Stimulated activated memory B cell treated with anti-CD40 and anti-IgM and Interleukin-4, amounts not matched to agents 10 μg/mL and 1 μg/mL and 100 μg/mL, for 72 hours (primary cell): Measurements from ENCODE around the gene FLNB.

ENCODE experiments used
- ATAC-seq: fragments of 150-1000 bp; cut with Tn5 transposase; 2 replicates; pipeline ENCODE4 v1.10.0; 2021
- H3K27ac Mint-ChIP-seq: one replicate; pipeline ENCODE4 v1.8.0; 2022; ENCODE audit warnings: mild to moderate bottlenecking, mixed read lengths
- H3K27me3 Mint-ChIP-seq: one replicate; pipeline ENCODE4 v1.8.0; 2022; ENCODE audit warnings: mixed read lengths
- H3K36me3 Mint-ChIP-seq: one replicate; pipeline ENCODE4 v1.8.0; 2022; ENCODE audit warnings: mixed read lengths
- H3K4me1 Mint-ChIP-seq: one replicate; pipeline ENCODE4 v1.8.0; 2022; ENCODE audit warnings: mixed read lengths
- H3K4me3 Mint-ChIP-seq: one replicate; pipeline ENCODE4 v1.8.0; 2022; ENCODE audit warnings: mild to moderate bottlenecking, moderate library complexity, mixed read lengths
- H3K9me3 Mint-ChIP-seq: one replicate; pipeline ENCODE4 v1.8.0; 2022; ENCODE audit warnings: mixed read lengths

FLNB gene

DNA sequence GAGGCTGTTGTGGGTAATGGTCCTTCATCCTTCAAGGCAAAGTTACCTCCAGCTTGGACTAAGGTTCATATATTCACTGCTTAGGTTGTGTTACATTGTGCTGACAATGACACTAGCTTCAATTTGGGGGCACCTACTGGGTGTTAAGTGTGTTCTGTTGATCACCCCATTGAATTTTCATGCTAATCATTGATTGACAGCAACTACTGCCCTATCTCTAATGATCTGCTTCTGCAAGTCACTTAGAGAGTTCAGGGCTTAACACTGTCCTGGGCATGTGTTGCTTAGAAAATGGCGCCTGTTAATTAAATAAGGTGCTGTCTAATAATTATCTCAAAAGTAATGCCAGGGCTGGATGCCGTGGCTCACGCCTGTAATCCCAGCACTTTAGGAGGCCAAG lies 3.4 kb downstream of the FLNB start:
- no peaks in the 10 kb centered on the region for H3K36me3 Mint-ChIP-seq

DNA sequence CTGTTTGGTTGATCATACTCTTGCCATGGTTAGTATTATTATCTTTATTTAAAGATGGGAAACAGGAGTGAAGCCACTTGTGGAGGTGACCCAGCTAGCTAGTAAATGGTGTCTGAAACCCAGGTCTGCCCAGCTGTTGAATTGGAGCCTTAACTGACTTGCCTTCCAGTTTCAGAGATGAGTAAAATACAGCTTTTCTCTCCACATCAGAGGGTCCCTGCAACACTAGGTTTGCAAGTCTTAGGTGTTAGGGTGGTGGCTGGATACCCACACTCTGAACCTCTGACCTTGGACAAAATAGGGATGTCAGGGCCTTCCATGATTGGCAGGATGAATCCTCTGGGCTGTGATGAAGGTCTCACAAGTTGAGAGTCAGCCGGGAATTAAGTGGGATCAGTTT lies 4.1 kb downstream of the FLNB start:
- Mint-ChIP-seq H3K36me3 (no peaks in the 10 kb centered on the region), H3K9me3 (no peaks in the 10 kb centered on the region), H3K4me3 (no peak overlapping the region), H3K4me1 (peaks cover 43% of the 10 kb centered on the region), H3K27me3 (no peaks in the 10 kb centered on the region), H3K27ac (no peak overlapping the region)
- ATAC-seq: no peak

More for the DNA sequence above, 3.4 kb downstream of the FLNB start:
- H3K27ac Mint-ChIP-seq: peak overlapping the region; percentile 35
- no peak overlapping the region for H3K4me3 Mint-ChIP-seq
- H3K4me1 Mint-ChIP-seq: peaks cover 43% of the 10 kb centered on the region
- no peaks in the 10 kb centered on the region for H3K27me3 Mint-ChIP-seq
- no peak for ATAC-seq
- H3K9me3 Mint-ChIP-seq: no peaks in the 10 kb centered on the region

DNA sequence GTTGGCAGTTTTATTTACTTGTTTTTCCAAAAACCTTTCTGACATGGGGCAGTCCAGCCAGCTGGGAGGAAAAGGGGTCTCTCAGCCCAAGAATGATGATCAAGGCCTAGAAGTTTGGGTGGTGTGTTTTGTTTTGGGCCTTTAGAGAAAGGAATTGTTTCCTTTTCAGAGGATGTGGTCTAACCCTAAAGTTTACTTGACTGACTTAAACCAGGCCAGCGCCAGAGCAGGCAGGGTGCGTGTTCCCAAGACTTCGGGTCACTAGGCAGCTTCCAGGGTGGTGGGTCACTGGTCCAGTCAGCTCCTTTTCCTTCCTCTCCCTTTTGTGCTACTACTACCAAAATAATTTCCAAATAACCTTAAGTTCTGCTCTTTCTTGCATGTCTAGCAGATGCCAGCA lies 4.9 kb downstream of the FLNB start:
- H3K36me3 Mint-ChIP-seq: no peaks in the 10 kb centered on the region
- H3K27ac Mint-ChIP-seq: peak overlapping the region; percentile 15
- no peak for ATAC-seq
- no peaks in the 10 kb centered on the region for H3K27me3 Mint-ChIP-seq
- H3K4me3 Mint-ChIP-seq: no peak overlapping the region
- peaks cover 47% of the 10 kb centered on the region for H3K4me1 Mint-ChIP-seq
- H3K9me3 Mint-ChIP-seq: no peaks in the 10 kb centered on the region

DNA sequence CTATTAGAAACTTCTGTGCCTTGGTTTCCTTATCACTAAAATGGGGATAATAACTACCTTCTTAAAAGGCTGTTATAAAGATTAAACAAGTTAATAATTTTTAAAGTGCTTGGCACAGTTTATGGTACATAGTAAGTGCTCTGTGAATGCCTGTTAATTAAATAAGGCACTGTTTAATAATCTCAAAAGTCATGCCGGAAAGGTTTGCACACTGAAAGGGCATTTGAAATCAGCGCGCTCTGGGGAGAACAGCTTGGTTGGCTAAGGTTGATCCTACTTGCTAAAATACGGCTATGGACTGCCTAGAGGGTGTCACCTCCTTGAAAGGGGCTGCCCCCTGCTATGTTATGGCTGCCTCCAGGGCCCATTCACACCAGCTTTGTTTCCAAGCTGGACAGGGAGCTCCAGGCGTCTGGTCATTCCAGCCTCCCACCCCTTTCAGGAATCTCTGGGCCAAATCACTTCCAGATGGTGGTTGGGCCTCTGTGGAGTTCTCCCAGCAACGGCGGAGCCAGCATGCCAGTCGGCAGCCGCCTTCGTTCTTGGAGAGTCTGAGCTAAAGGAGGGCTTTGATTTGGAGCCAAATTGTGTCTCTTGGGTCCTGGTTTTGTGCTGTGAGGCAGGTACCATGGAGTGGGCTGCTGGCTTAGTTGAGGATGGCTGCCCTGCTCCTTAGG lies 5.9 kb downstream of the FLNB start:
- H3K4me3 Mint-ChIP-seq: no peak overlapping the region
- no peaks in the 10 kb centered on the region for H3K27me3 Mint-ChIP-seq
- no peak overlapping the region for H3K27ac Mint-ChIP-seq
- H3K9me3 Mint-ChIP-seq: no peaks in the 10 kb centered on the region
- H3K4me1 Mint-ChIP-seq: peaks cover 45% of the 10 kb centered on the region
- ATAC-seq: no peak
- H3K36me3 Mint-ChIP-seq: no peaks in the 10 kb centered on the region

DNA sequence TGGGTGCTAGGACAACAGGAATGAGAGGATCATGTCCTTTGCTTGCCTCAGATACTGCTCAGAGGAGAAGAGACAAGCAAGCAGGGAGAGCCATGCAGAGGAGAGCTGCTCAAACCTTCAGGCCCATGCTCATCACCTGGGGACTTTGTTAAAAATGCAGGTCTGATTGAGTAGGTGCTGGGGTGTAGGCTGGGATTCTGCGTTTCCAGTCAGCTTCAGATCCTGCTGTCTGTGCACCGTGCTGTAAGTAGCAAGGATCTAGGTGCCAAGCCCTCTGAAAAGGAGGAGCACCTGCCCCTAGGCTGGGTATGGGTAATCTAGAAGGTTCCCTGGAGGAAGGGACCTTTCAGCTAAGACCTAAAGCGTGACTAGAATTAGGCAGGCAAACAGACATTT lies 7.3 kb downstream of the FLNB start:
- no peak overlapping the region for H3K4me3 Mint-ChIP-seq
- no peaks in the 10 kb centered on the region for H3K36me3 Mint-ChIP-seq
- no peak overlapping the region for H3K27ac Mint-ChIP-seq
- peaks cover 45% of the 10 kb centered on the region for H3K4me1 Mint-ChIP-seq
- no peaks in the 10 kb centered on the region for H3K9me3 Mint-ChIP-seq
- ATAC-seq: no peak
- H3K27me3 Mint-ChIP-seq: no peaks in the 10 kb centered on the region

DNA sequence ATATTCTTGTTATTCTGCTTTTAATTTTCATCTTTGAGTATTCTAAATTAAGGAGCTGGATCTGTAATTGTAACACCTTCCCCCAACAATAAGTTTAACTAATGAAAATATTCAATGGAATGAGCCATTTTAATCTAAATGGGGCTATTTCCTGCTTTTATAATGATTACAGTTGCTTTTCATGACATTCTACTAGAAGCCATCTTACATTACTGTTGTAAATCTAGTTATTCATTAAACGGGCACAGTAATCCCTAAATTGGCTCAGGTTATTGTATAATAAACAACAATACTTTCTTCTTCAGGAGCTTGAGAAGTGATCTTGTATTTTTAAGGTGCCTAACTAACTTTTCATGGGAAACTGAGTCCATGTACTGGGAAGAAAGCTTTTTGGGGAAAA lies 8.5 kb downstream of the FLNB start:
- H3K36me3 Mint-ChIP-seq: no peaks in the 10 kb centered on the region
- peaks cover 47% of the 10 kb centered on the region for H3K4me1 Mint-ChIP-seq
- H3K4me3 Mint-ChIP-seq: no peak overlapping the region
- no peaks in the 10 kb centered on the region for H3K9me3 Mint-ChIP-seq
- no peak overlapping the region for H3K27ac Mint-ChIP-seq
- no peaks in the 10 kb centered on the region for H3K27me3 Mint-ChIP-seq
- ATAC-seq: no peak

DNA sequence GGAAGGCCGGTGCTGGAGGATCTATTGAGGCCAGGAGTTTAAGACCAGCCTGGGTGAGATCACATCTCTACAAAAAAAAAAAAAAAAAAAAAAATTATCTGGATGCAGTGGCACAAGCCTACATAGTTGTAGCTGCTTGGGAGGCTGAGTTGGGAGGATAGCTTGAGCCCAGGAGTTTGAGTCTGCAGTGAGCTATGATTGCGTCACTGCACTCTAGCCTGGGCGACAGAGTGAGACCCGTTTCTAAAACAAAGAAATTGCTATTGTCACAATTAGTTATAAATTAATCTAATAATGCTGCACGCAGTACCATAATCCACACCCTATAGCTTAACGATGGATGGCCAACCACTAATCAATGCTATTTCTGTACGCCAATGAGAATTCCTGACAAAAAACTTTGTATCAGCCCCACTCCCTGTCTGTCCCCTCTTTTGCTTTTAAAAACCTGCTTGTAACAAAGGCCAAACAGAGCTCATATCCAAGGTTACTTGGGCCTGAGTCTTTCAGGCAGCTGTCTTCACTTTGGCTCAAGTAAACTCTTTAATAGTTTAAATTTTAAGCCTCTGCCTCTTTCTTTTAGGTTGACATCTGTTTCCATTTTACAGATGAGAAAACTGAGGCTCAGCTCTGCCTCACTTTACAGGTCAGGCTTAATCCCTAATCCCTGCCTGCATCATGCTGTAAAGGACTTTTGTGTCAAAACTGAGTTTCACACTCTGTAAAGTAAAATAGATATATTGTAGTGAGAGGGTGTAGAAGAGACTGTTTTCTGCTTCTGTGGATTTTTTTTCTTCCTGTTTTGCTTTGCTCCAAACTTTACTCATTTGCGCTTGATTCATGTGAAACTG lies 10.9 kb downstream of the FLNB start:
- Mint-ChIP-seq H3K4me1 (peaks cover 33% of the 10 kb centered on the region), H3K27me3 (no peaks in the 10 kb centered on the region), H3K27ac (peak overlapping the region; percentile 64), H3K36me3 (no peaks in the 10 kb centered on the region), H3K4me3 (no peak overlapping the region), H3K9me3 (no peaks in the 10 kb centered on the region)
- no peak for ATAC-seq

DNA sequence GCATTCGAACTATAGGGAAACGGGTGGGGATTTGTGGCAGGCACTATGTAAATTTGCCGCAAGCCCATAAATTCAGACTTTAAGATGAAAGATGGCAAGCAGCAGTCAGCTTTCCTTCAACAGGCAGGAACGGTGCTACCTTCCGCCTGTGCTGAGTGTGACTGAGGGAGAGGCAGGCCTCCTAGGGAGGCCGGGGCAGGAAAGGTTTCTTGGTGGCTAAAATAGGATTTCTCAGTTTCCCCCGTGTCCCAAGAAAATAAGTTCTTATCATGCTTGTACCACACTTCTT lies 12.5 kb downstream of the FLNB start:
- no peaks in the 10 kb centered on the region for H3K27me3 Mint-ChIP-seq
- H3K36me3 Mint-ChIP-seq: peaks cover 8% of the 10 kb centered on the region
- ATAC-seq: no peak
- H3K4me1 Mint-ChIP-seq: peaks cover 41% of the 10 kb centered on the region
- H3K4me3 Mint-ChIP-seq: no peak overlapping the region
- no peak overlapping the region for H3K27ac Mint-ChIP-seq
- no peaks in the 10 kb centered on the region for H3K9me3 Mint-ChIP-seq

DNA sequence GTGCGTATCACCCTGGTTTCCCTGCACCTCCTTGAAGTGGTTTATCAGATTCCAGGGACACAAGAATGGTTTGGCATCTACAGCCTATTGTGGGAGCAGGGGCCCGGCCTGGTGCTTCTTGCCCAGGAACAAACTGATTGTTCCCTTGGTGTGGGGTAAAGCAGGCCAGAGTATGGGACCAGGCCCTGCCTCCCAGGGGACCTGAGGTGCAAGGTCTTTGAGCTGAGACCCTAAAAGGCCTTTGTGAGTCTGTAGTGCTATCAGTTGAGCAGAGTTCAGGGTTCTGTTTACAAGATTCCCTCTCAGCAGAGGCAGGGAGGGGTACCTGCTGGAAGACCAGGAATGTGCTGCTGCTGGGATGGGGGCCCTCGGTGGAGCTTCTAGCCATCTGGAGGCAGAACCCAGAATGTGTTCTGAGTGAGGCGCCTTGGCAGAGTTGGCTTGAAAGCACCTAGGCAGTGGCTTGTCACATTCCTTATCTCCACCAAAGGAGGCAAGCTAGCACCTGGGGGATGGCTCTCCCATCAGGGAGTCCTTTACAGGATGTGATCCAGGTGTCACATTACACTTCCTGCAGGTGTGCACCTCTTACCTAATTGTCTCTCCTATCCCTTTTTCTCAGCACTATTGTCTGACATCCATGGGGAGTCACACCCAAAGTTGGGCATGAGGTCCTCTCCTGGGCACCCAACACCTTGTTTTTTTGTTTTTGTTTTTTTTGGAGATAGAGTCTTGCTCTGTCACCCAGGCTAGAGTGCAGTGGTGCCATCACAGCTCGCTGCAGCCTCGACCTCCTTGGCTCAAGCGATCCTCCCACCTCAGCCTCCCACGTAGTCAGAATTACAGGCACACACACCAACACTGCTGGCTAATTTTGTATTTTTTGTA lies 13.1 kb downstream of the FLNB start:
- Mint-ChIP-seq H3K9me3 (no peaks in the 10 kb centered on the region), H3K27ac (no peak overlapping the region), H3K36me3 (peaks cover 8% of the 10 kb centered on the region), H3K27me3 (no peaks in the 10 kb centered on the region), H3K4me1 (peaks cover 42% of the 10 kb centered on the region), H3K4me3 (no peak overlapping the region)
- ATAC-seq: no peak

DNA sequence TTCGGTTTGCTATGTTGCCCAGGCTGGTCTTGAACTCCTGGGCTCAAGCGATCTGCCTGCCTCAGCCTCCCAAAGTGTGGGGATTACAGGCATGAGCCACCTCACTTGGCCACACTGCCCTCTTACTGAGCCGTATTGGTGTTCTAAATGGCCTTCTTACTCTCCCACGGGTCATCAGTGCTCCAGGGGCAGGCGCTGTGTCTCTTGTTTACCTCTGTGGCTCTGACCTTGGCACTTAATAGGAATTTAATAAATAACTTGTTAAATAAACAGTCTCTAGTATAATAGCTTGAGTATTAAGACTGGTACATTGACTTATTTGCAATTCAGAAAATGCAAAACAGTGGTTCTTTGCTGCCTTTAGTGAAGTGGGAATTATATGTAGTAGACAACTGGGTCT lies 13.7 kb downstream of the FLNB start:
- Mint-ChIP-seq H3K27ac (no peak overlapping the region), H3K4me3 (no peak overlapping the region)

DNA sequence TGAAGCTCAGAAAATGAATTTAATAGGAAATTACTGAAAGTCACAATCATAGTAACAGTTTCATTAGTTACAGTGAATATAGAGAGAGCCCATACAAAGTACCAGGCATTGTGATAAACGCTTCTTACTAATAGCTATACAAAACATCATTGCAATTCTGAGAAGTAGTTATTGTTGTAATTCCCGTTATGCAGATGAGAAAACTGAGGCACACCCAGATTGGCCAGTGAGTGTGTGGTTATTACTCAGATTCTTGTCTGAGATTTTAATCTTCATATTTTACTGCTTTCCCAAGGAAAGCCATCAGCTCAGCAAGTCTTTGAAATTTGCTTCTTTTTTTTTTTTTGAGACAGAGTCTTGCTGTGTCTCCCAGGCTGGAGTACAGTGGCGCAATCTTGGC lies 14.3 kb downstream of the FLNB start:
- Mint-ChIP-seq H3K27me3 (no peaks in the 10 kb centered on the region), H3K36me3 (peaks cover 8% of the 10 kb centered on the region), H3K4me1 (peaks cover 44% of the 10 kb centered on the region), H3K4me3 (no peak overlapping the region), H3K9me3 (no peaks in the 10 kb centered on the region), H3K27ac (no peak overlapping the region)
- no peak for ATAC-seq

More for the DNA sequence above, 13.7 kb downstream of the FLNB start:
- ATAC-seq: no peak
- peaks cover 42% of the 10 kb centered on the region for H3K4me1 Mint-ChIP-seq
- no peaks in the 10 kb centered on the region for H3K9me3 Mint-ChIP-seq
- H3K27me3 Mint-ChIP-seq: no peaks in the 10 kb centered on the region
- H3K36me3 Mint-ChIP-seq: peaks cover 8% of the 10 kb centered on the region

DNA sequence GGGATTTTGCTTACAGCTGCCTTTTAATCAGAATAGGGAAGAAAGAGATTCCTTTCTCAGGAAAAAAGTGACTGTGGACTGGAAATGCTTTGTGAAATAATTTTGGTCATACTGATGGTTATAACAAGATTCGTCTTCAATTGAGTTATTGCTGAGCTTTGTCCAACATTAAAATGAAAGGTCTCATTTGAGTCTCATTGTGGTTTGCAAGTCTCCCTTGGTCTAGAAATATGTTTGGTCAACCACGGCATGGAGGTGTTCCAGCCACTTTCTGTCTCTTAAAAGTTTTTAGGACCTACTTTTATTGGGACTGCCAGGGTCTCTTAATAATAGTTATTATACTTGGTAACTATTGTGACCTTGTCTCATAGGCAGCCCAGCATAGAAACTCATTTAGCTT lies 15.3 kb downstream of the FLNB start:
- Mint-ChIP-seq H3K4me1 (peaks cover 46% of the 10 kb centered on the region), H3K4me3 (no peak overlapping the region), H3K27ac (no peak overlapping the region), H3K9me3 (no peaks in the 10 kb centered on the region), H3K27me3 (no peaks in the 10 kb centered on the region), H3K36me3 (peaks cover 8% of the 10 kb centered on the region)
- ATAC-seq: no peak

DNA sequence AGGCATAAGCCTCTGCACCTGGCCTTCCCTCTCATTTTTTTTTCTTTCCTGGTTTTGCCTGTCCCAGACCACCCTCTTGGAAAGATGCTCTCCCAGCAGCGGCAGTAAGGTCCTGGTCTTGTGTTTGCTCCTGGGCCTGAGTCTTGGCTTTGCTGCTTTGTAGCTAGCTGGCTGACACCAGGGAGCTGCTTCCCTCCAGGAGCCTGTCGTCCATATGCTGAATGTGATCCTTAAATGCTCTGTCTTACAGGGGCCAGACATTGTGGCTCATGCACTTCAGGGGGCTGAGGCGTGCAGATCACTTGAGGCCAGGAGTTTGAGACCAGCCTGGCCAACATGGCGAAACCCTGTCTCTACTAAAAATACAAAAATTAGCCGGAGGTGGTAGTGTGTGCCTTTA lies 17.2 kb downstream of the FLNB start:
- no peak overlapping the region for H3K4me3 Mint-ChIP-seq
- H3K27me3 Mint-ChIP-seq: no peaks in the 10 kb centered on the region
- H3K4me1 Mint-ChIP-seq: peaks cover 48% of the 10 kb centered on the region
- no peaks in the 10 kb centered on the region for H3K9me3 Mint-ChIP-seq
- peaks cover 8% of the 10 kb centered on the region for H3K36me3 Mint-ChIP-seq
- no peak for ATAC-seq
- H3K27ac Mint-ChIP-seq: peak overlapping the region; percentile 28

DNA sequence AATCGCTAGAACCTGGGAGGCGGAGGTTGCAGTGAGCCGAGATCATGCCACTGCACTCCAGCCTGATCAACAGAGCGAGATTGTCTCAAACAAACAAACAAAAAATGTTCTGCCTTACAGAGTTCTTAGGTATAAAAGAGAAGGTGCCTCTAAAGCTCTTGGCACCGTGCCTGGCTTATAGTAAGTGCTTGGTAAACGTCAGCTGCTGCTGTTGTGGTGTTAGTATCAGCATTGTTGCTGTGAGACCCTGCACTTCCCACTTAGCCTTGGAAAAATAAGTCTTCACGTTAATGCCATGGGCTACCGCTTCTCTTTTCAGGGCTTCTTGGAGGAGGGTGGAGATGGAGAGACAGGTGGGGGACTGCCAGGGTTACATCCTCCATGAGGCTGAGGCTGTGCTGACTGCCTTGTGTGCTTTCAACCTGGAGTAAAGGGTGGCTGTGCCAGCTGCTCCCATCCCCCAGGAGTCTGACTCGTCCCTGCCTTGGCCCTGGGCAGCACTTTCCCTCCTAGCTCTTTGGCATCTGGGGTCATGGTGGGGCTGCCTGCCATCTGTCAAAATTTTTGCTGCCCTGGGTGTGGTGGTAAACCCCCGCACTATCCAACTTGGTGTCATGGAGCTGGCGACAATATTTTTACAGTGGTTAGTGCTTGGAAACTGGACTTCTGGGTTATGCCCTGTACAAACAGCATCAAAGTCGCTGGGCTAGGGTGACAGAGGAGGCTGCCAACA lies 17.8 kb downstream of the FLNB start:
- peak overlapping the region; percentile 28 for H3K27ac Mint-ChIP-seq
- peaks cover 42% of the 10 kb centered on the region for H3K4me1 Mint-ChIP-seq
- no peak for ATAC-seq
- H3K4me3 Mint-ChIP-seq: no peak overlapping the region
- no peaks in the 10 kb centered on the region for H3K27me3 Mint-ChIP-seq
- no peaks in the 10 kb centered on the region for H3K9me3 Mint-ChIP-seq
- H3K36me3 Mint-ChIP-seq: peaks cover 8% of the 10 kb centered on the region

DNA sequence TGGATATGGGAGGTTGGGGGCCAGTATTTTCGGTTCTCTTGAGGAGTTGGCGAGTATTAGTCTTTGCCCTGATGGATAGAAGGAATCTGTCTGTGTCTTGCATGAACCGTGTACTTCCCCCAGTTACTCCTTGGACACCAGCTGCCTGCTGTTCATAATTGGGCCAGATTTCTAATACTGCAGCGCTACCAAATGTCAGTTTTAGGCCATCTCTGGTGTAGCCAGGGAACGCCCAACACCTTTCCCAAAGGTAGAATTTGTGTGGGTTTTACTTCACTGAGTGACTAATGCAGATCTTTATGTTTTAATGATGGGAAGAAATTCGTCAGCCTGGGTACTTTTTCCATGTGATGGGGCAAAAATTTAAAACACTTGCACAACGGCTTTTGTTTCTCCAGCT lies 18.4 kb downstream of the FLNB start:
- peaks cover 36% of the 10 kb centered on the region for H3K4me1 Mint-ChIP-seq
- H3K27me3 Mint-ChIP-seq: no peaks in the 10 kb centered on the region
- H3K36me3 Mint-ChIP-seq: peaks cover 8% of the 10 kb centered on the region
- H3K9me3 Mint-ChIP-seq: no peaks in the 10 kb centered on the region
- no peak overlapping the region for H3K4me3 Mint-ChIP-seq
- ATAC-seq: no peak
- H3K27ac Mint-ChIP-seq: no peak overlapping the region
